Keratinocyte (primary cell): ENCODE data around the gene PPARA. TPM values are rescaled to one million over a fixed set of nuclear protein-coding genes. Genes with fewer than 3 reads are reported as not detected.
A peak's percentile ranks its signal among the peaks of the same experiment; 100 is the strongest.
"Not testable (repeated sequence)": the region's sequence is repeated elsewhere in the genome, so short reads cannot be mapped to it uniquely, and the experiment has no call there.

Experiments
- DNase-seq: peaks from one replicate; pipeline ENCODE4 v3.0.0-alpha.2; 2011; ENCODE audit warnings: low read depth, missing footprints, low spot score
- FAIRE-seq: peaks from 2 replicates; lab custom pipeline; 2011; peaks lifted over from hg19 to GRCh38; lab: Jason Lieb, UNC
- H2AFZ ChIP-seq: 2 replicates; pipeline ENCODE4 v1.6.0; 2012; ENCODE audit warnings: low read length, control low read depth, inconsistent platforms; ENCODE audit not compliant: control insufficient read depth
- H3K27ac ChIP-seq: 2 replicates; pipeline ENCODE4 v1.5.1; 2011; ENCODE audit warnings: low read length; ENCODE audit not compliant: control insufficient read depth, insufficient read depth
- H3K27me3 ChIP-seq: 3 replicates; pipeline ENCODE4 v1.6.0; 2011; ENCODE audit warnings: low read length; ENCODE audit not compliant: control insufficient read depth, insufficient read depth; ENCODE audit errors: extremely low read depth
- H3K36me3 ChIP-seq, 2 experiments: 2 replicates in 1 of 2; 3 replicates in 1 of 2; pipeline ENCODE4 v1.5.1; 2011; ENCODE audit warnings: low read length in 2 of 2, mild to moderate bottlenecking in 1 of 2; ENCODE audit not compliant: control insufficient read depth in 2 of 2, insufficient read depth in 2 of 2; ENCODE audit errors: extremely low read depth in 1 of 2
- H3K4me1 ChIP-seq: 3 replicates; pipeline ENCODE4 v1.5.1; 2011; ENCODE audit warnings: low read length; ENCODE audit not compliant: control insufficient read depth, insufficient read depth; ENCODE audit errors: extremely low read depth
- H3K4me2 ChIP-seq: 3 replicates; pipeline ENCODE4 v1.6.0; 2011; ENCODE audit warnings: low read depth, low read length; ENCODE audit not compliant: control insufficient read depth, insufficient read depth; ENCODE audit errors: extremely low read depth
- H3K4me3 ChIP-seq, 3 experiments: fragments of 200-600 bp in 1 of 3; sonication (generic) in 1 of 3; 2 replicates in 2 of 3; 3 replicates in 1 of 3; pipeline ENCODE4 v1.5.1; 2011 to 2016; ENCODE audit warnings: low read length in 3 of 3, mild to moderate bottlenecking in 3 of 3, control low read depth in 2 of 3, inconsistent platforms in 1 of 3, low read depth in 1 of 3, mixed read lengths in 1 of 3, mixed run types in 1 of 3, moderate library complexity in 1 of 3; ENCODE audit not compliant: control insufficient read depth in 2 of 3, insufficient read depth in 2 of 3; ENCODE audit errors: extremely low read depth in 1 of 3
- H3K79me2 ChIP-seq: 2 replicates; pipeline ENCODE4 v1.6.0; 2012; ENCODE audit warnings: low read length; ENCODE audit not compliant: control insufficient read depth, insufficient read depth
- H3K9ac ChIP-seq: 3 replicates; pipeline ENCODE4 v1.6.0; 2011; ENCODE audit warnings: low read length; ENCODE audit not compliant: control insufficient read depth, insufficient read depth; ENCODE audit errors: extremely low read depth
- H3K9me1 ChIP-seq: 3 replicates; pipeline ENCODE4 v1.6.0; 2011; ENCODE audit warnings: low read length; ENCODE audit not compliant: control insufficient read depth, insufficient read depth; ENCODE audit errors: extremely low read depth
- H3K9me3 ChIP-seq: 2 replicates; pipeline ENCODE4 v1.5.1; 2012; ENCODE audit warnings: low read depth, low read length; ENCODE audit not compliant: control insufficient read depth
- H4K20me1 ChIP-seq: 3 replicates; pipeline ENCODE4 v1.6.0; 2011; ENCODE audit warnings: low read length; ENCODE audit not compliant: control insufficient read depth, insufficient read depth; ENCODE audit errors: extremely low read depth
- CTCF ChIP-seq, 3 experiments: IDR thresholded peaks in 1 of 3; conservative IDR thresholded peaks in 1 of 3; optimal IDR thresholded peaks in 1 of 3; 2 replicates in 2 of 3; 3 replicates in 1 of 3; pipeline versions ENCODE3 to v1.5.1; 2011; ENCODE audit warnings: low read length in 3 of 3, mild to moderate bottlenecking in 3 of 3, moderate library complexity in 2 of 3, control low read depth in 1 of 3, inconsistent platforms in 1 of 3; ENCODE audit not compliant: insufficient read depth in 2 of 3; ENCODE audit errors: extremely low read depth in 1 of 3
- EZH2 ChIP-seq: IDR thresholded peaks from one replicate; pipeline ENCODE4 v1.6.1; 2012; ENCODE audit warnings: inconsistent platforms, mild to moderate bottlenecking, low read length, moderate library complexity
- dilution Hi-C: fragments of 300-500 bp; cut with MboI; formaldehyde crosslinking; loops from one replicate; pipeline ENCODE4 v1.7.0; 2020; ENCODE audit warnings: low sequenced_read_pairs; ENCODE audit not compliant: extremely low pct_ligation_motif_present
- polyA plus RNA-seq, 5 experiments: library from polyadenylated mRNA; depleted of rRNA in 3 of 5; stranded (reverse) in 3 of 5; stranded (forward) in 1 of 5; unstranded in 1 of 5; fragments of >200 nt; gene quantifications; 1 replicate in 1 of 5; 2 replicates in 3 of 5; 3 replicates in 1 of 5; pipeline versions ENCODE4 v1.2.1 to v1.2.3, GENCODE V29; 2011 to 2012; ENCODE audit warnings: missing spikeins in 2 of 5, low read depth in 1 of 5, low replicate concordance in 1 of 5

The PPARA gene
- polyA plus RNA-seq, 1 donor (not counting 4 experiments of a cell fraction or from before 2014, with no cell fraction given): 4.9 TPM

- Histone ChIP-seq H3K4me1 (peaks cover 1% of the 10 kb centered on the region), H3K4me2 (peak within 1 kb of the TSS; percentile 27), H3K27me3 (peaks cover 26% of the 10 kb centered on the region), H3K9me1 (no peaks in the 10 kb centered on the region), H2AFZ (no peak within 1 kb of the TSS), H3K27ac (no peak within 1 kb of the TSS), H3K9me3 (no peaks in the 10 kb centered on the region), H3K4me3 (no peak within 1 kb of the TSS), H4K20me1 (no peaks in the 10 kb centered on the region), H3K79me2 (no peaks in the 10 kb centered on the region), H3K9ac (no peak within 1 kb of the TSS), H3K36me3 (no peaks in the 10 kb centered on the region)
- TF ChIP-seq EZH2: no peak
- no peak for TF ChIP-seq CTCF (optimal IDR thresholded peaks at IDR 0.05 in 1 of 3, IDR thresholded peaks at IDR 0.05 in 1 of 3, conservative IDR thresholded peaks at IDR 0.05 in 1 of 3; ENCODE audit: extremely low read depth in 1 of 3, insufficient read depth in 2 of 3, low read length in 3 of 3)
- FAIRE-seq (no peak), DNase-seq (no peak)
- dilution Hi-C loops: no loop called here
Observed at GRCh38 chr22:46263216-46263590, 112.9 kb downstream of the PPARA start, which contains the start of gene PKDREJ. PKDREJ (minus strand) TSS chr22:46263343; CDS start chr22:46263322, 21 bp downstream.

GRCh38 chr22:46264520-46264919 is 114.2 kb downstream of the PPARA start:
- H3K27ac ChIP-seq, H3K4me3 ChIP-seq, H4K20me1 ChIP-seq, H3K79me2 ChIP-seq, H3K4me1 ChIP-seq, dilution Hi-C loops, DNase-seq, H3K36me3 ChIP-seq, FAIRE-seq, H3K9ac ChIP-seq, H3K9me1 ChIP-seq, H3K9me3 ChIP-seq, H3K4me2 ChIP-seq, H2AFZ ChIP-seq: not testable (repeated sequence)
- peaks cover 26% of the 10 kb centered on the region for H3K27me3 ChIP-seq

- H3K79me2 ChIP-seq, H3K9me3 ChIP-seq, H2AFZ ChIP-seq, H3K9ac ChIP-seq, H3K4me1 ChIP-seq, H3K4me3 ChIP-seq, H3K36me3 ChIP-seq, FAIRE-seq, H3K27ac ChIP-seq, H3K9me1 ChIP-seq, DNase-seq, H4K20me1 ChIP-seq, dilution Hi-C loops, H3K4me2 ChIP-seq: not testable (repeated sequence)
- peaks cover 16% of the 10 kb centered on the region for H3K27me3 ChIP-seq
Observed at GRCh38 chr22:46265627-46266026, 115.3 kb downstream of the PPARA start.
